ENCODE results near the gene MUC4. TPM values are rescaled to one million over a fixed set of nuclear protein-coding genes. Genes with fewer than 3 reads are reported as not detected.
A peak's percentile ranks its signal among the peaks of the same experiment; 100 is the strongest.
"Not testable (repeated sequence)": the region's sequence is repeated elsewhere in the genome, so short reads cannot be mapped to it uniquely, and the experiment has no call there.

The MUC4 gene
- total and polyA plus RNA-seq, 7 experiments from 2014 or later = 0.07 to 0.48 TPM; not detected in 5

DNA sequence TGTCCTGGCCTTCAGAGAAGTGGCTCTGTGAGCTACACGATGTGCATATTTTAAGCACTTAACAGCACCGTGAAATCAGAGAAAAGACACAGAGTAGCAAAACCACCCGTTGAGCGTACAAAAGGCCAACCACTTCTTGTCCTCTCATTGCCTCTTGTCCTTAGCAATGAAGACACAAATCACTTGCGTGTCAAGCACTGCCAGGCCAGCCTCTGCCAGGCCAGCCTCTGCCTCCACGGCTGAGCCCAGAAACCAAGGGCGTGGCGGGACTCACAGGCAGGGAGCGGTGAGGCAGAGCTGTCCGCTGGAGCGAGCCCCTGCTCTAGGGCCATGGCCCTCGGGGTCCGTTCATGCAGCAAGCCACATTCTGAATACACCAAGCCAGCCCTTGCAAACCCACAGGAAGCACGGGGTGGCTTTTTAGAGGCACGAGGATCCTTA is 4.0 kb downstream of the MUC4 start:
- CTCF ChIA-PET = no interaction called here

DNA sequence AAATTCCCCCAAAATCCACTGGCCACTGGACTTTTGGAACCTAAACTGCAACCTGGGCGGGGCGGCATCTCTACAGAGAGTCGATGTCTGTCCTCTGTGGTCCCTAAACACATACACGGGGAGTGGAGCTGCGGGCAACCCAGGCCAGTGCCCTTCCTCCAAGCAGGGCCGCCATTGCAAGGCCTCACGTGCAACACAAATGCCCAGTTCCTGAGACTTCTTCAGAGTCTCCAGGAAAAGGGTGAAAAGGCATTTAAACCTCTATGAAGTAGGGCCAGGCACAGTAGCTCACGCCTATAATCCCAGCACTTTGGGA is 4.9 kb downstream of the MUC4 start:
- DNase-seq = no peak
- H3K9me3 Mint-ChIP-seq = peaks cover 0 to 24% (median 0%) of the 10 kb centered on the region in 11 donors
- no peaks in the 10 kb centered on the region for H3K36me3 ChIP-seq (ENCODE audit: control insufficient read depth in 2 of 3, insufficient read depth in 3 of 3, low read length in 3 of 3)
- H3K27me3 ChIP-seq (ENCODE audit: control insufficient read depth in 2 of 2, insufficient read depth in 2 of 2, low read length in 2 of 2) = no peaks in the 10 kb centered on the region
- intact Hi-C loops (cut with micrococcal nuclease) = no loop called here
- H3K27ac ChIP-seq (ENCODE audit: low read depth, low read length) = no peak overlapping the region
- H3K4me1 Mint-ChIP-seq = peaks cover 45 to 52% (median 47%) of the 10 kb centered on the region in 7 donors
- peaks cover 10 to 36% of the 10 kb centered on the region in 2 donors for H3K4me1 ChIP-seq (ENCODE audit: control insufficient read depth in 2 of 2, insufficient read depth in 2 of 2, low read length in 2 of 2)
- ATAC-seq = no peak
- H3K36me3 Mint-ChIP-seq = peaks cover 0 to 33% (median 0%) of the 10 kb centered on the region in 5 donors
- CTCF ChIA-PET = no interaction called here
- H3K27me3 Mint-ChIP-seq = peaks cover 0 to 6% (median 4%) of the 10 kb centered on the region in 5 donors
- H3K27ac Mint-ChIP-seq = peak overlapping the region in 3 of 9 donors; percentile 26 to 93 (median 89)
- POLR2A ChIA-PET = no interaction called here
- no peaks in the 10 kb centered on the region for H3K9me3 ChIP-seq (ENCODE audit: control insufficient read depth in 2 of 3, low read length in 3 of 3)
- no peak overlapping the region for H3K4me3 ChIP-seq (ENCODE audit: low read length)
- H3K4me3 Mint-ChIP-seq = peak overlapping the region in 2 of 10 donors; percentile 31 to 61

More for the DNA sequence above, 4.0 kb downstream of the MUC4 start:
- intact Hi-C loops (cut with micrococcal nuclease) = no loop called here
- no peaks in the 10 kb centered on the region for H3K36me3 ChIP-seq (ENCODE audit: control insufficient read depth in 2 of 3, insufficient read depth in 3 of 3, low read length in 3 of 3)
- H3K27ac ChIP-seq (ENCODE audit: low read depth, low read length) = no peak overlapping the region
- Mint-ChIP-seq H3K4me1 (peaks cover 37 to 43% (median 39%) of the 10 kb centered on the region in 7 donors), H3K27me3 (peaks cover 0 to 6% (median 2%) of the 10 kb centered on the region in 5 donors), H3K27ac (no peak overlapping the region), H3K4me3 (no peak overlapping the region), H3K9me3 (peaks cover 0 to 22% (median 0%) of the 10 kb centered on the region in 11 donors), H3K36me3 (peaks cover 0 to 29% (median 0%) of the 10 kb centered on the region in 5 donors)
- ATAC-seq = no peak
- no peaks in the 10 kb centered on the region for H3K9me3 ChIP-seq (ENCODE audit: control insufficient read depth in 2 of 3, low read length in 3 of 3)
- no peaks in the 10 kb centered on the region for H3K27me3 ChIP-seq (ENCODE audit: control insufficient read depth in 2 of 2, insufficient read depth in 2 of 2, low read length in 2 of 2)
- POLR2A ChIA-PET = no interaction called here
- DNase-seq = no peak
- H3K4me3 ChIP-seq (ENCODE audit: low read length) = no peak overlapping the region
- H3K4me1 ChIP-seq (ENCODE audit: control insufficient read depth in 2 of 2, insufficient read depth in 2 of 2, low read length in 2 of 2) = peaks cover 5 to 28% of the 10 kb centered on the region in 2 donors

DNA sequence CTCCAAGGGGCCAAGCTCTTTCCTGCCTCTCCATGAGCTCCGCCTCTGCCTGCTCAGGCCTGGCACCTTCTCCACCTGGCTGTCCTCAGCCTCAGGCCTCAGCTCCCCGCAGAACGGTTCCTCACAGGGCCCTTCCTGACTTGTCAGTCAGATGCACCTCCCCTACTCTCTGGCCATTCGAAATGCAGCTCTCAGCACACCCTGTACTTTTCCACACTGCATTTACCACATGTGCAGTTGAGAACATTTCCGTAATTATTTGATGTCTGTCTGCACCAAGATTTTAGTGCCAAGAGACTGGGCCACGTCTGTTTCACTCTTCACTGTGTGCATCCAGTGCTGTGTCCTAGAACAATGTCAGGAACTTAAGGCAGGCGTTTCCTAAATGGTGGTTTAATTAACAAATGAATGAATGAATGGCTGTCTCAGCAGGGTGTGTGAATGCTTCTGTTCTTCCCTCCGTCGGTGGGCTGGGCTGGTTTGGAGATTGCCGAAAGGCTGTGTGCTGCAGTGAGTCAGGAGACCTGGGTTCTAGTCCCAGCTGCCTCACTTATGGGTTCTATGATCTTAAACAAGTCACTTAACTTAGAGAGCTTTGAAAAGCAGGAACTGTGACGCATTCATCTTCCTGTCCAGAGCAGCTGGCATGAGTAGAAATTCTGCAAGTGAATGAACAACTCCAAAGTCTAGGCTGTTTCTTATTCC is 5.4 kb downstream of the MUC4 start:
- Histone ChIP-seq H3K27ac (ENCODE audit: low read depth, low read length) (no peak overlapping the region), H3K36me3 (ENCODE audit: control insufficient read depth in 2 of 3, insufficient read depth in 3 of 3, low read length in 3 of 3) (no peaks in the 10 kb centered on the region), H3K9me3 (ENCODE audit: control insufficient read depth in 2 of 3, low read length in 3 of 3) (no peaks in the 10 kb centered on the region), H3K4me3 (ENCODE audit: low read length) (no peak overlapping the region), H3K27me3 (ENCODE audit: control insufficient read depth in 2 of 2, insufficient read depth in 2 of 2, low read length in 2 of 2) (no peaks in the 10 kb centered on the region), H3K4me1 (ENCODE audit: control insufficient read depth in 2 of 2, insufficient read depth in 2 of 2, low read length in 2 of 2) (peaks cover 10 to 38% of the 10 kb centered on the region in 2 donors)
- Mint-ChIP-seq H3K27me3 (peaks cover 0 to 6% (median 3%) of the 10 kb centered on the region in 5 donors), H3K4me1 (peaks cover 49 to 57% (median 52%) of the 10 kb centered on the region in 7 donors), H3K4me3 (peak overlapping the region in 9 of 10 donors; percentile 4 to 79 (median 58)), H3K36me3 (peaks cover 0 to 37% (median 0%) of the 10 kb centered on the region in 5 donors), H3K9me3 (peaks cover 0 to 25% (median 0%) of the 10 kb centered on the region in 11 donors), H3K27ac (peak overlapping the region in 7 of 9 donors; percentile 53 to 93 (median 80))
- DNase-seq (no peak), ATAC-seq (no peak)
- ChIA-PET CTCF (no interaction called here), POLR2A (no interaction called here)
- intact Hi-C loops (cut with micrococcal nuclease) = no loop called here

GRCh38 chr3:195805588-195805987 is 6.1 kb downstream of the MUC4 start:
- DNase-seq; H3K27me3 ChIP-seq (ENCODE audit: control insufficient read depth in 2 of 2, insufficient read depth in 2 of 2, low read length in 2 of 2); H3K4me3 ChIP-seq (ENCODE audit: low read length); H3K36me3 ChIP-seq (ENCODE audit: control insufficient read depth in 2 of 3, insufficient read depth in 3 of 3, low read length in 3 of 3); H3K27ac ChIP-seq (ENCODE audit: low read depth, low read length); H3K9me3 ChIP-seq (ENCODE audit: control insufficient read depth in 2 of 3, low read length in 3 of 3); H3K27me3 Mint-ChIP-seq; ATAC-seq; POLR2A ChIA-PET; intact Hi-C loops (cut with micrococcal nuclease): not testable (repeated sequence)
- H3K4me1 ChIP-seq (ENCODE audit: control insufficient read depth in 2 of 2, insufficient read depth in 2 of 2, low read length in 2 of 2) = peaks cover 10 to 38% of the 10 kb centered on the region in 2 donors
- CTCF ChIA-PET = interaction anchor here (0.7 to 1.2 kb wide), 2 partner anchors 53 to 59 kb away, joined by 3 read pairs; no protein-coding TSS in a partner anchor
- peaks cover 0 to 38% (median 0%) of the 10 kb centered on the region in 5 donors for H3K36me3 Mint-ChIP-seq
- H3K4me1 Mint-ChIP-seq = peaks cover 49 to 61% (median 54%) of the 10 kb centered on the region in 7 donors
- peaks cover 0 to 25% (median 0%) of the 10 kb centered on the region in 11 donors for H3K9me3 Mint-ChIP-seq
- H3K27ac Mint-ChIP-seq = peak overlapping the region in 4 of 9 donors; percentile 17 to 99 (median 74)
- H3K4me3 Mint-ChIP-seq = peak overlapping the region in 2 of 10 donors; percentile 52 to 85

GRCh38 chr3:195805181-195805580 is 6.5 kb downstream of the MUC4 start:
- H3K4me1 ChIP-seq (ENCODE audit: control insufficient read depth in 2 of 2, insufficient read depth in 2 of 2, low read length in 2 of 2) = peaks cover 10 to 38% of the 10 kb centered on the region in 2 donors
- DNase-seq (no peak), ATAC-seq (no peak)
- H3K36me3 ChIP-seq (ENCODE audit: control insufficient read depth in 2 of 3, insufficient read depth in 3 of 3, low read length in 3 of 3) = no peaks in the 10 kb centered on the region
- no peak overlapping the region for H3K4me3 ChIP-seq (ENCODE audit: low read length)
- H3K9me3 Mint-ChIP-seq = peaks cover 0 to 25% (median 0%) of the 10 kb centered on the region in 11 donors
- ChIA-PET CTCF (interaction anchor here (0.7 to 1.2 kb wide), 2 partner anchors 53 to 58 kb away, joined by 3 read pairs; no protein-coding TSS in a partner anchor), POLR2A (no interaction called here)
- no peaks in the 10 kb centered on the region for H3K9me3 ChIP-seq (ENCODE audit: control insufficient read depth in 2 of 3, low read length in 3 of 3)
- peaks cover 0 to 4% (median 2%) of the 10 kb centered on the region in 5 donors for H3K27me3 Mint-ChIP-seq
- intact Hi-C loops (cut with micrococcal nuclease) = no loop called here
- no peak overlapping the region for H3K27ac ChIP-seq (ENCODE audit: low read depth, low read length)
- no peaks in the 10 kb centered on the region for H3K27me3 ChIP-seq (ENCODE audit: control insufficient read depth in 2 of 2, insufficient read depth in 2 of 2, low read length in 2 of 2)
- H3K4me1 Mint-ChIP-seq = peaks cover 48 to 61% (median 55%) of the 10 kb centered on the region in 7 donors
- H3K27ac Mint-ChIP-seq = peak overlapping the region in 4 of 9 donors; percentile 41 to 99 (median 74)
- peaks cover 0 to 38% (median 0%) of the 10 kb centered on the region in 5 donors for H3K36me3 Mint-ChIP-seq
- peak overlapping the region in 7 of 10 donors; percentile 7 to 85 (median 41) for H3K4me3 Mint-ChIP-seq

DNA sequence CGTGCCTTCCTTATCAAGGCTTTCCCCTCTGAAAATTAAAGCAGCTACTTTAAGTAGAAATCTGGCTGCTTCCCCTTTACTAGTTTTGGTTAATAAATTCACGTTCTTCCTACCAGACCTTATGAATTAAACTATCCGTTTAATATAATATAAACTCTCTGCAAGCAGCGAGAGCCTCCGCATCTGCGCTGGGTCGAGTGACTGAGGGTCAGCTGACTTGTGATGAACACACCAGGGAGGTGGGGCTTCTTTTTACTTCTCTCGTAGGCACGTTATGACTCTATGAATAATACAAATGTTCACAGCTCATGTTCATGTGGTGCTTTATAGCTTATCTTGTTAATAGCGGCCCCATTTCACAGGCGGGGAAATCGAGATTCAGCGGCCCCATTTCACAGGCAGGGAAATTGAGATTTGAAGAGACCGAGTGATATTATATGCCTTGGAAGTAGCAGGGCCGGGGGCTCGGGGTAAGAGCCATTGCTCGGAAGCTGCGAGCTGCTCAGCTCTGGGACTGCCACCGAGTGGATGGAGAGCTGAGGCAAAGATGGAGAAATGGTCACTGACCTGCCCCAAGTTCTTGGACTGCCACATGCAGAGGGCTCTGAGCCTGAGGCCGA is 8.3 kb downstream of the MUC4 start:
- ATAC-seq (no peak), DNase-seq (no peak)
- Histone ChIP-seq H3K4me1 (ENCODE audit: control insufficient read depth in 2 of 2, insufficient read depth in 2 of 2, low read length in 2 of 2) (peaks cover 10 to 38% of the 10 kb centered on the region in 2 donors), H3K9me3 (ENCODE audit: control insufficient read depth in 2 of 3, low read length in 3 of 3) (no peaks in the 10 kb centered on the region), H3K27me3 (ENCODE audit: control insufficient read depth in 2 of 2, insufficient read depth in 2 of 2, low read length in 2 of 2) (no peaks in the 10 kb centered on the region), H3K4me3 (ENCODE audit: low read length) (no peak overlapping the region), H3K27ac (ENCODE audit: low read depth, low read length) (no peak overlapping the region), H3K36me3 (ENCODE audit: control insufficient read depth in 2 of 3, insufficient read depth in 3 of 3, low read length in 3 of 3) (no peaks in the 10 kb centered on the region)
- peaks cover 0 to 25% (median 0%) of the 10 kb centered on the region in 11 donors for H3K9me3 Mint-ChIP-seq
- POLR2A ChIA-PET = interaction anchor here (0.6 kb wide), 1 partner anchor 13 kb away, joined by 3 read pairs; no protein-coding TSS in a partner anchor
- peak overlapping the region in 8 of 9 donors; percentile 3 to 99 (median 66) for H3K27ac Mint-ChIP-seq
- CTCF ChIA-PET = no interaction called here
- peaks cover 48 to 66% (median 55%) of the 10 kb centered on the region in 7 donors for H3K4me1 Mint-ChIP-seq
- peak overlapping the region; percentile 2 to 85 (median 57) for H3K4me3 Mint-ChIP-seq
- H3K27me3 Mint-ChIP-seq = peaks cover 0 to 4% (median 2%) of the 10 kb centered on the region in 5 donors
- H3K36me3 Mint-ChIP-seq = peaks cover 0 to 38% (median 0%) of the 10 kb centered on the region in 5 donors
- intact Hi-C loops (cut with micrococcal nuclease) = no loop called here

Data from naive thymus-derived CD4-positive, alpha-beta T cell (primary cell).